Nephron (organoid): ENCODE data around the gene FPGS.
A peak's percentile ranks its signal among the peaks of the same experiment; 100 is the strongest.

Experiments used
- H3K27ac Mint-ChIP-seq, 3 experiments: 2 replicates each; pipeline ENCODE4 v1.8.0; 2020; ENCODE audit warnings: mixed read lengths in 3 of 3, mild to moderate bottlenecking in 2 of 3, moderate library complexity in 1 of 3
- H3K27me3 Mint-ChIP-seq: 2 replicates; pipeline ENCODE4 v1.8.0; 2021; ENCODE audit warnings: low read depth, mild to moderate bottlenecking, moderate library complexity, mixed read lengths
- H3K36me3 Mint-ChIP-seq: 2 replicates; pipeline ENCODE4 v1.8.0; 2020; ENCODE audit warnings: low read depth, mixed read lengths
- H3K4me1 Mint-ChIP-seq: 2 replicates; pipeline ENCODE4 v1.8.0; 2020; ENCODE audit warnings: mixed read lengths
- H3K4me3 Mint-ChIP-seq, 3 experiments: 2 replicates each; pipeline ENCODE4 v1.8.0; 2020; ENCODE audit warnings: mild to moderate bottlenecking in 3 of 3, mixed read lengths in 3 of 3, moderate library complexity in 2 of 3
- H3K9me3 Mint-ChIP-seq: 2 replicates; pipeline ENCODE4 v1.8.0; 2020; ENCODE audit warnings: mixed read lengths
- CTCF ChIP-seq, 3 experiments: fragments of 200-600 bp; sonication (generic); IDR thresholded peaks; one replicate each; pipeline ENCODE4 v1.5.0; 2021; ENCODE audit warnings: antibody characterized with exemption in 3 of 3; ENCODE audit not compliant: unreplicated experiment in 3 of 3

Gene FPGS

GRCh38 chr9:127857278-127857677 is 54.6 kb downstream of the FPGS start:
- Mint-ChIP-seq H3K9me3 (no peaks in the 10 kb centered on the region), H3K27me3 (peaks cover 5% of the 10 kb centered on the region), H3K27ac (no peak overlapping the region), H3K4me3 (no peak overlapping the region), H3K4me1 (peaks cover 26% of the 10 kb centered on the region), H3K36me3 (no peaks in the 10 kb centered on the region)
- no peak for TF ChIP-seq CTCF (IDR thresholded peaks at IDR 0.05; ENCODE audit: unreplicated experiment in 3 of 3)

DNA sequence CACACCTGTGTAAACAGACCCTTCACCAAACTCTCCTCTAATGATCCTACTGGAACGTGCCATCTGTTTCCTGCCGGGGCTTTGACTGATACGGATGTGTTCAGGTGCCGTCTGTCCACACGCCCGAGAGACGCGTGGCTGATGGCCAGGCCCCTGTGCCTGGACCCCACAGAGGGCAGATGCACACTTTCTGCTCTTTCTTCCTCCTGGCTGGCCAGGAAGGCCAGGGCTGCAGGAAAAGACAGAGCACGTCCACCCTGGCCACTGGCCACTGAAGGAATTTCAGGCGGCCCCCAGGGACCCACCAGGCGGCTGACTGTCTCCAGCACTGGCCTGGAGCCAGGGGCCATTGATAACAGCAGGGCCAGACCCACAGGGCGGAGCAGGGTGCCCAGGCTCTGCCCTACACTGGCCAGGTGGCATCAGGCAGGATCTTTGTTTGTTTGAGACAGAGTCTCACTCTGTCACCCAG is 55.4 kb downstream of the FPGS start:
- Mint-ChIP-seq H3K4me1 (peaks cover 23% of the 10 kb centered on the region), H3K9me3 (no peaks in the 10 kb centered on the region), H3K36me3 (no peaks in the 10 kb centered on the region), H3K27me3 (peaks cover 5% of the 10 kb centered on the region), H3K27ac (peak overlapping the region; percentile 62 to 85 (median 84)), H3K4me3 (peak overlapping the region in 2 of 3 experiments; percentile 9 to 55)
- no peak for TF ChIP-seq CTCF (IDR thresholded peaks at IDR 0.05; ENCODE audit: unreplicated experiment in 3 of 3)

DNA sequence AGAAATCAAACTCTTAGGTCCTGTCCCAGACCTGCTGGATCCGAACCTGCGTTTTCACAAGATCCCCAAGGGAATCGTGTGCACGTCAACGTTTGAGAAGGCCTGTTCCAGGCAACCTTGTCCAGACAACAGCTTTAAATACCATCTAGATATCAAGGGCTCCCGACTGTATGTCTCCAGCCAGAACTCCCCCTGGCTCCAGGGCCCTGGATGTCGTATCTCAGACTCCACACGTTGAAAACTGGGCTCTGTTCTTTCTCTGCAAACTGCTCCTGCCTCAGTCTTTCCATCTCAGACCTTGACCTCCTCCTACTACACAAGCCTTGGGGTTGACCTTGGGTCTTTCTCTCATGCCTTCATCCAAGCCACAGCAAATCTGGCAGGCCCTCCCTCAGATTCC is 57.6 kb downstream of the FPGS start:
- H3K27me3 Mint-ChIP-seq, result peaks cover 5% of the 10 kb centered on the region
- peaks cover 27% of the 10 kb centered on the region for H3K4me1 Mint-ChIP-seq
- H3K4me3 Mint-ChIP-seq, result no peak overlapping the region
- H3K36me3 Mint-ChIP-seq, result no peaks in the 10 kb centered on the region
- H3K9me3 Mint-ChIP-seq, result no peaks in the 10 kb centered on the region
- peak overlapping the region; percentile 38 to 71 (median 42) for H3K27ac Mint-ChIP-seq
- TF ChIP-seq CTCF (IDR thresholded peaks at IDR 0.05; ENCODE audit: unreplicated experiment in 3 of 3), result no peak

DNA sequence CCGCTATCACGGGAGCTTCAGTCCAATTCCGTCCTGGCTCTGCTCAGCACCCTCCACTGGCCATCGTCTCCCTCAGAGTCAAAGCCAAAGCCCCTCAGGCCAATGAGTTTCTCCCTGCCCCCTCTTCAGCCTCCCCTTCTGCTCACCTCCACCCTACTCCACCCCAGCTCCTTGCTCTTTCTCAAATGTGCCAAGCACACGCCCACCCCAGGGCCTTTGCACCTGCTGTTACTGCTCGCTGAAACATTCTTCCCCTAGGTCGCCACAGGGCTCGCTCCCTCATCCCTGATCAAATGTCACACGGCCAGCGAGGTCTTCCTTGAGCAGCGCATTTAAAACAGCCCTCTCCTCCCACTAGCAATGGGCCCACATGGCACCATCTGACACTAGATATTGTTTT is 58.1 kb downstream of the FPGS start:
- peaks cover 2% of the 10 kb centered on the region for H3K36me3 Mint-ChIP-seq

GRCh38 chr9:127862075-127863011 is 59.7 kb downstream of the FPGS start:
- TF ChIP-seq CTCF (IDR thresholded peaks at IDR 0.05; ENCODE audit: unreplicated experiment in 3 of 3), result no peak
- H3K36me3 Mint-ChIP-seq, result peaks cover 5% of the 10 kb centered on the region
- H3K4me3 Mint-ChIP-seq, result no peak overlapping the region
- H3K9me3 Mint-ChIP-seq, result no peaks in the 10 kb centered on the region
- peaks cover 35% of the 10 kb centered on the region for H3K4me1 Mint-ChIP-seq
- H3K27me3 Mint-ChIP-seq, result peaks cover 5% of the 10 kb centered on the region
- peak overlapping the region; percentile 21 to 72 (median 60) for H3K27ac Mint-ChIP-seq

More for the DNA sequence above, 58.1 kb downstream of the FPGS start:
- no peak overlapping the region for H3K4me3 Mint-ChIP-seq
- no peak for TF ChIP-seq CTCF (IDR thresholded peaks at IDR 0.05; ENCODE audit: unreplicated experiment in 3 of 3)
- peaks cover 32% of the 10 kb centered on the region for H3K4me1 Mint-ChIP-seq
- H3K27me3 Mint-ChIP-seq, result peaks cover 5% of the 10 kb centered on the region
- H3K9me3 Mint-ChIP-seq, result no peaks in the 10 kb centered on the region
- H3K27ac Mint-ChIP-seq, result peak overlapping the region; percentile 38 to 71 (median 42)
